HL-60 (cell line): ENCODE measurements around the gene NMT1.

Experiments
- DNase-seq, 2 experiments: peaks; one replicate each; pipeline ENCODE4 v3.0.0-alpha.2; 2010 to 2020; ENCODE audit warnings: low read depth in 1 of 2, low spot score in 1 of 2
- H3K27ac ChIP-seq: fragments of 250-450 bp; sonication (Bioruptor Pico); replicated peaks from 2 replicates; pipeline ENCODE4 v1.5.1; 2020; ENCODE audit warnings: mild to moderate bottlenecking, moderate library complexity
- H3K27me3 ChIP-seq: fragments of 250-450 bp; sonication (Bioruptor Pico); 2 replicates; pipeline ENCODE4 v1.5.1; 2021; ENCODE audit warnings: mild to moderate bottlenecking, moderate library complexity; ENCODE audit not compliant: insufficient read depth, poor library complexity, severe bottlenecking
- H3K4me3 ChIP-seq: replicated peaks from 2 replicates; pipeline ENCODE4 v1.5.1; 2011; ENCODE audit warnings: mild to moderate bottlenecking, control low read depth, low read length; ENCODE audit not compliant: insufficient read depth
- CTCF ChIP-seq: IDR thresholded peaks from one replicate; pipeline ENCODE4 v1.5.1; 2011; ENCODE audit warnings: low read length, control low read depth, inconsistent platforms; ENCODE audit not compliant: insufficient read depth
- GABPA ChIP-seq: IDR thresholded peaks from 2 replicates; pipeline ENCODE4 v1.6.1; 2012; ENCODE audit warnings: low read depth
- POLR2AphosphoS5 ChIP-seq: IDR thresholded peaks from 2 replicates; pipeline ENCODE4 v1.6.1; 2012; ENCODE audit warnings: low read depth
- REST ChIP-seq: IDR thresholded peaks from 2 replicates; pipeline ENCODE4 v1.6.1; 2012; ENCODE audit warnings: low read depth; ENCODE audit not compliant: insufficient replicate concordance
- SPI1 ChIP-seq: IDR thresholded peaks from 2 replicates; pipeline ENCODE4 v1.6.1; 2012; ENCODE audit warnings: low read depth, mild to moderate bottlenecking, borderline replicate concordance

The NMT1 gene

GRCh38 chr17:45022288-45022648 is 38.8 kb upstream of the NMT1 start:
- TF ChIP-seq POLR2AphosphoS5 (no peak), SPI1 (no peak), REST (no peak), GABPA (no peak), CTCF (no peak)
- peaks cover 27% of the 10 kb centered on the region for H3K27me3 ChIP-seq
- H3K4me3 ChIP-seq: no peak overlapping the region
- no peak overlapping the region for H3K27ac ChIP-seq
- no peak for DNase-seq

GRCh38 chr17:45022655-45023339 is 38.3 kb upstream of the NMT1 start:
- H3K27ac ChIP-seq: no peak overlapping the region
- no peak for TF ChIP-seq CTCF
- TF ChIP-seq POLR2AphosphoS5: no peak
- TF ChIP-seq REST: no peak
- TF ChIP-seq SPI1: no peak
- TF ChIP-seq GABPA: no peak
- no peak overlapping the region for H3K4me3 ChIP-seq
- DNase-seq: no peak
- peaks cover 27% of the 10 kb centered on the region for H3K27me3 ChIP-seq

- no peak for TF ChIP-seq SPI1
- no peak for TF ChIP-seq POLR2AphosphoS5
- TF ChIP-seq REST: no peak
- no peak for TF ChIP-seq CTCF
- no peak for TF ChIP-seq GABPA
- DNase-seq: no peak
- Histone ChIP-seq H3K4me3 (no peak overlapping the region), H3K27me3 (no peaks in the 10 kb centered on the region), H3K27ac (no peak overlapping the region)
Measured at GRCh38 chr17:45029096-45029495, 32.0 kb upstream of the NMT1 start.
